PFSK-1 (cell line): Measurements from ENCODE around the gene SULF2.

Experiments
- FOXP2 ChIP-seq: optimal IDR thresholded peaks from 2 replicates; pipeline ENCODE3; 2011; ENCODE audit warnings: borderline replicate concordance, control low read depth, inconsistent platforms; ENCODE audit not compliant: insufficient read depth; ENCODE audit errors: extremely low read length, extremely low read depth
- POLR2AphosphoS5 ChIP-seq: IDR thresholded peaks from 2 replicates; pipeline ENCODE4 v1.6.1; 2012; ENCODE audit warnings: low read depth, mild to moderate bottlenecking, control low read depth, low read length, moderate library complexity
- REST ChIP-seq, 2 experiments: IDR thresholded peaks; 2 replicates each; pipeline versions ENCODE4 v1.6.1 to v1.8.0; 2011 to 2012; ENCODE audit warnings: low read depth in 2 of 2, low read length in 2 of 2, control low read depth in 1 of 2, inconsistent platforms in 1 of 2, mild to moderate bottlenecking in 1 of 2, moderate library complexity in 1 of 2; ENCODE audit not compliant: insufficient read depth in 1 of 2
- SIN3A ChIP-seq: IDR thresholded peaks from 2 replicates; pipeline ENCODE4 v1.6.1; 2012; ENCODE audit warnings: mild to moderate bottlenecking, low read length, moderate library complexity, borderline replicate concordance; ENCODE audit not compliant: insufficient read depth
- TAF1 ChIP-seq: IDR thresholded peaks from 2 replicates; pipeline ENCODE4 v1.6.1; 2012; ENCODE audit warnings: low read length, control low read depth, borderline replicate concordance; ENCODE audit not compliant: insufficient read depth

SULF2 gene

DNA sequence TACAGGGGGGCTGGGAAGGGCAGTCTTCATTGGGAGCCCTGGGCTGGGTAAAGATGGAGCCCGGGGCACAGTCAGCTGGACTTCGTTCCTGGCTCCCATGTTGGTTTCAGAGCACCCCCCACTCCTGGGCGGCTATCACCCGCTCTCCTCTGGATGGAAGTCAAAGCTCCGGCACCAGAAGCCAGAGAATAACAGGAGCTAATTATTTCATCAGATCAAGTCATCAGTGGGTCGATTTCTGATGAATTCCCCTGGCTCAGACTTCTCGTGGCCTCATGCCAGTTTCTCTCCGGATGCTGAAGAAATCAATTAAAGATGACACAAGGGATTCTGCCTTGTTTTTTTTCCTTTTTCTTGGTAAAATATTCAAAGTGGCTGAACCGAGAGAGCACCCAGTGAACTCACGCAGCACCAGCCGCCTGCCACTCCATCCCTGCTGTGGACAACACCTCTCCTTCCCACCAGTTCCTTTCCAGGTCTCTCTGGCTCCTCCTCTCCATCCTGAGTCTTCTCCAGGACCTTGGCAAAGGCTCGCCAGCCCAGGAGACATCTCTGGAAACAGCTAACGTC, 22.5 kb downstream of the SULF2 start:
- TF ChIP-seq FOXP2 (no peak), SIN3A (no peak)

DNA sequence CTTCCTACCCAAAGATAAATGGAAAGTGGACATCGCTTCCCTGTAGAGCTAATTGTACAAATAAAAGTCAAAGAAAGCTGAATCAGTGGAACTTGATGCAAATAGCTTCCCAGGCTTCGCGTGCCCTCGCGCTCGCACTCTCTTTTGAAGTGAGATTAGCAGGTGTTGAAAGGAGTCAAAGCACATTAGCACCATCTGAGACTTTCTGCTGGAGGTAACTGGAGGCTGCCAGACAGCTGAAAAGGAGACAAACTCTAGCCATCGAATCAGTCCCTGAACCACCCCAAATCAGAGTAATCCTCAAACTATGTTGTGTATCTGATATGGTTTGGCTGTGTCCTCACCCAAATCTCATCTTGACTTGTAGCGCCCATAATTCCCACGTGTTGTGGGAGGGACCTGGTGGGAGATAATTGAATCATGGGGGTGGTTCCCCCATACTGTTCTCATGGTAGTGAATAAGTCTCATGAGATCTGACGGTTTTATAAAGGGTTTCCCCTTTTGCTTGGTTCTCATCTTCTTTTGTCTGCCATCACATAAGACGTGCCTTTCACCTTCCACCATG, 23.7 kb downstream of the SULF2 start:
- TF ChIP-seq TAF1 (no peak), REST (IDR thresholded peaks at IDR 0.05; ENCODE audit: insufficient read depth in 1 of 2, low read depth in 2 of 2, low read length in 2 of 2) (no peak), POLR2AphosphoS5 (no peak), FOXP2 (no peak), SIN3A (no peak)

DNA sequence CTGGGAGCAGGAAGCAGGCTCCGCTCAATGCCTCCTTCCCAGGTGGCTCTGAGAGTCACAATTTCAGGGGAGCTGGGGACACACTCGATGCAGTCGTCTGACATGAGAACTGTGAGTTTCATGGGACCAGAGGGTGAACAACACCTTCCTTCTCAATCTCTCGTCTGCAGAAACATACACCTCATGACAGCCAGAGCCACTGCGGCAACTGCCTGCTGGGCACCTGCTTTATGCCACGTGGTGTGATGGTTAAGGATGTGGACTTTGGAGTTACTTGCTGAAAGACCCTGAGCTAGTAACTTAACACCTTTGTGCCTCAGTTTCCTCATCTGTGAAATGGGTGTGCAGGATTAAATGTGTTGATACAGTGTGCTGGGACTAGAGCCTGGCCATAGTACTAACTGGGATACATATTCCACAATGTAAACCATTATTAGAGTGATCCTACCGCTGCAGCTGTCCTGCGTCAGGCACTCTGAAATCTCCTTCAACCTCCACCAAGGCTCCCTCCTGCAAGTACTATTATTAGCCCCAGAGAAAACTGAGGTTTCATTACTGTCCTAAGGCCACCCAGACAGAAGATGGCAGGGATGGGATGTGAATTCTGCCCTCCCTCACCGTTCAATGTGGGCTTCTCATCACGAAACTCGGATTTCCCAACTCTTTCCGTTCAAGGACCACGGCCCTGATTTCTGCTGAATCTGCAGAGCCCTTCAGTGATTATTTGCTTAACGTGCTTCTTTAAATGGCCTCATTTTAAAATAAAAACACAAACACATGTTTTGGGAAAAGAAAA, 24.4 kb downstream of the SULF2 start:
- TF ChIP-seq TAF1 (no peak), POLR2AphosphoS5 (no peak), SIN3A (no peak), FOXP2 (no peak), REST (IDR thresholded peaks at IDR 0.05; ENCODE audit: insufficient read depth in 1 of 2, low read depth in 2 of 2, low read length in 2 of 2) (no peak)

DNA sequence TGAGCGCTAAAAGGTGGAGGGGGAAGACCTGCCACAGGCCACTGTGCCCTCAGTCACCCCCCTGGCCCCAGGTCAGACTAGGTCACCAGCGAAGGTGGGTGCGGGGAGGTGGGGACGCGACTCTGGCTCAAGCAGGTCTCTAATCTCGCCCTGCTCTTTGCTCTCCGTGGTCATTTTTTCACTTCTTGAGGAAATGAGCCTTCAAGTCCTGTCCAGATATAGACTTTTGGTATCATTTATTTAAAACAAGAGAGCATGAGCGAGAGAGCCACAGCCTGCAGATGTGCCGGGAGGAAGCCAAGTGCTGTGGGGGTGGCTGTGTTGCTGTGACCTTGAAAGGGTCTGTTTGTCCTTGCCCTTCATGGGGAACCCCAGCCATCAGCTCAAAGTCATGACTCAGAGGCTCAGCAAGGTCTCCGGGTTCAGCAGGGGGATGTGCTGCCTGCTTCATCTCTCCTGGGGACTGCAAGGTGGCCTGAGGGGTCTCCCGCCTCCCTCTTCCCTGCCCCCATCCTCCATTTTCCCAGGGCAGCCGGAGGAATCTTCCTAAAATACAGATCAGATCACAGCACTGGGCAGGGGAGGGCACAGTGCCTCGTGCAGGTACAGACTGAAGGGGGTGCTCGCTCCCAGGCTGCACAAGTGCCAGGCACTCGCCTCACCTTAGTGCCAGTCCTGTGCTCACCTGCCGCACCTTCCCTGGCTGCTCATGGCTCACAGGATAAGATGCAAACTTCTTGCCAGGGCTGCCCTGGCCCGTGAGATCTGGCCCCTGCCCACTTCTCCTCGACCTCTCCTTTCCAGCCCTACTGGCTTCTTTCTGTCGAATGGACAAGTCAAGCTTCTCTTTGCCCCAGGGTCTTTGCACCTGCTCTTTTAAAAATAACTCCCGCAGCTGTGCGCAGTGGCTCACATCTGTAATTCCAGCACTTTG, 26.5 kb downstream of the SULF2 start:
- TF ChIP-seq REST (IDR thresholded peaks at IDR 0.05; ENCODE audit: insufficient read depth in 1 of 2, low read depth in 2 of 2, low read length in 2 of 2) (no peak), FOXP2 (no peak), POLR2AphosphoS5 (no peak), TAF1 (no peak), SIN3A (no peak)

- no peak for TF ChIP-seq POLR2AphosphoS5
- TF ChIP-seq FOXP2, result no peak
- no peak for TF ChIP-seq TAF1
- TF ChIP-seq REST (IDR thresholded peaks at IDR 0.05; ENCODE audit: insufficient read depth in 1 of 2, low read depth in 2 of 2, low read length in 2 of 2), result no peak
- TF ChIP-seq SIN3A, result no peak
These were observed 27.9 kb downstream of the SULF2 start for GRCh38 chr20:47757145-47758035.
